A549 treated with ZK216348 at 1 μM for 4 hours (cell line): ENCODE results near the gene NXF1. TPM values are rescaled to one million over a fixed set of nuclear protein-coding genes. Genes with fewer than 3 reads are reported as not detected.

ENCODE experiments used
- total RNA-seq: library from RNA; stranded (reverse); fragments of 200-300 nt; extraction: Qiagen RNA extraction; gene quantifications from 5 replicates; pipeline ENCODE4 v1.2.3, GENCODE V29; 2022; ENCODE audit warnings: low read depth

Gene NXF1
- total RNA-seq, result 39.8 to 58.2 TPM (median 53.4 TPM) in 5 replicates

GRCh38 chr11:62805076-62805892 lies at the start of gene NXF1:
NXF1 (minus strand) TSS chr11:62805440; CDS start chr11:62805356, 84 bp downstream.

GRCh38 chr11:62839050-62839945 lies 34.1 kb upstream of the NXF1 start, which contains the start of gene WDR74:
WDR74 (minus strand) TSS chr11:62839590; CDS start chr11:62839570, 20 bp downstream.

GRCh38 chr11:62832336-62833234 lies 27.3 kb upstream of the NXF1 start, which contains the start of gene TEX54:
TEX54 (minus strand) TSS chr11:62832841.

GRCh38 chr11:62831520-62832335 lies 26.5 kb upstream of the NXF1 start, which contains the start of gene STX5:
STX5 (minus strand) TSS chr11:62832051; CDS start chr11:62831243, 808 bp downstream.

GRCh38 chr11:62791501-62792201 lies 13.6 kb downstream of the NXF1 start, which contains the start of gene TMEM223:
TMEM223 (minus strand) TSS chr11:62792006; CDS start chr11:62791994, 12 bp downstream.

GRCh38 chr11:62787005-62787759 lies 18.1 kb downstream of the NXF1 start, which contains the start of gene TMEM179B:
TMEM179B (plus strand) TSS chr11:62787402; CDS start chr11:62787432, 30 bp downstream.

GRCh38 chr11:62771144-62772021 lies 33.9 kb downstream of the NXF1 start, which contains the start of gene TAF6L:
TAF6L (plus strand) TSS chr11:62771396; CDS start chr11:62775784, 4,388 bp downstream.

GRCh38 chr11:62753736-62754603 lies 51.3 kb downstream of the NXF1 start, which contains the start of gene ZBTB3:
ZBTB3 (minus strand) TSS chr11:62754160; CDS start chr11:62753664, 496 bp downstream.

Other genes with a start within 250 kb of the NXF1 start
- gene EEF1G, start 231.5 kb downstream of the NXF1 start, total RNA-seq, result 1,887 to 2,053 TPM (median 2,011 TPM) in 5 replicates
- gene TUT1, start 213.9 kb downstream of the NXF1 start, total RNA-seq, result 7.8 to 17.7 TPM (median 15.1 TPM) in 5 replicates
- 77.4 to 91.6 TPM (median 86.2 TPM) in 5 replicates for gene MTA2, start 203.6 kb downstream of the NXF1 start, total RNA-seq
- gene EML3, start 192.7 kb downstream of the NXF1 start, total RNA-seq, result 13.5 to 30.1 TPM (median 26.2 TPM) in 5 replicates
- 3.5 to 4.8 TPM (median 4.4 TPM) in 5 replicates for gene ROM1, start 192.2 kb downstream of the NXF1 start, total RNA-seq
- 30.1 to 56.7 TPM (median 52.1 TPM) in 5 replicates for gene B3GAT3, start 183.5 kb downstream of the NXF1 start, total RNA-seq
- 200 to 293 TPM (median 267 TPM) in 5 replicates for gene GANAB, start 158.8 kb downstream of the NXF1 start, total RNA-seq
- 12.9 to 22.4 TPM (median 21.3 TPM) in 5 replicates for gene INTS5, start 152.1 kb downstream of the NXF1 start, total RNA-seq
- 124 to 164 TPM (median 134 TPM) in 5 replicates for gene C11orf98, start 140.2 kb downstream of the NXF1 start, total RNA-seq
- gene CSKMT, start 140.1 kb downstream of the NXF1 start, total RNA-seq, result 5.8 to 16.2 TPM (median 12.6 TPM) in 5 replicates
- 25.4 to 39.4 TPM (median 34.5 TPM) in 5 replicates for gene UQCC3, start 133.8 kb downstream of the NXF1 start, total RNA-seq
- 4.8 to 5.3 TPM (median 5.0 TPM) in 5 replicates for gene LBHD1, start 133.2 kb downstream of the NXF1 start, total RNA-seq
- 89.4 to 131 TPM (median 123 TPM) in 5 replicates for gene UBXN1, start 126.4 kb downstream of the NXF1 start, total RNA-seq
- 0.09 to 0.25 TPM (median 0.14 TPM) in 3 of 5 replicates, not detected in the others for gene LRRN4CL, start 115.9 kb downstream of the NXF1 start, total RNA-seq
- gene BSCL2, start 98.0 kb downstream of the NXF1 start, total RNA-seq, result 49.0 to 86.5 TPM (median 71.5 TPM) in 5 replicates
- gene GNG3, start 97.8 kb downstream of the NXF1 start, total RNA-seq, result not detected in 5 replicates
- 40.2 to 45.6 TPM (median 42.8 TPM) in 5 replicates for gene HNRNPUL2, start 78.0 kb downstream of the NXF1 start, total RNA-seq
- gene TTC9C, start 77.0 kb downstream of the NXF1 start, total RNA-seq, result 30.4 to 34.7 TPM (median 33.1 TPM) in 5 replicates
- 1.1 to 1.8 TPM (median 1.6 TPM) in 5 replicates for gene ZBTB3, start 51.3 kb downstream of the NXF1 start, total RNA-seq
- gene POLR2G, start 43.9 kb downstream of the NXF1 start, total RNA-seq, result 170 to 201 TPM (median 175 TPM) in 5 replicates
- 11.3 to 18.0 TPM (median 15.4 TPM) in 5 replicates for gene TAF6L, start 34.0 kb downstream of the NXF1 start, total RNA-seq
- gene TMEM179B, start 18.0 kb downstream of the NXF1 start, total RNA-seq, result 53.3 to 97.0 TPM (median 86.6 TPM) in 5 replicates
- 16.2 to 32.5 TPM (median 26.9 TPM) in 5 replicates for gene TMEM223, start 13.4 kb downstream of the NXF1 start, total RNA-seq
- 19.1 to 25.0 TPM (median 24.7 TPM) in 5 replicates for gene STX5, start 26.6 kb upstream of the NXF1 start, total RNA-seq
- gene TEX54, start 27.4 kb upstream of the NXF1 start, total RNA-seq, result not detected in 5 replicates
- 61.5 to 84.6 TPM (median 81.8 TPM) in 5 replicates for gene WDR74, start 34.1 kb upstream of the NXF1 start, total RNA-seq
- gene SLC3A2, start 75.5 kb upstream of the NXF1 start, total RNA-seq, result 846 to 1,034 TPM (median 998 TPM) in 5 replicates
- 0.05 TPM in 1 of 5 replicates, not detected in the others for gene CHRM1, start 115.9 kb upstream of the NXF1 start, total RNA-seq
- not detected in 5 replicates for gene SLC22A6, start 179.5 kb upstream of the NXF1 start, total RNA-seq
- gene SLC22A8, start 210.4 kb upstream of the NXF1 start, total RNA-seq, result not detected in 5 replicates